ENCODE measurements around the gene WDR53. TPM values are rescaled to one million over a fixed set of nuclear protein-coding genes. Genes with fewer than 3 reads are reported as not detected.
"Not testable (repeated sequence)": the region's sequence is repeated elsewhere in the genome, so short reads cannot be mapped to it uniquely, and the experiment has no call there.

WDR53 gene
- total RNA-seq, 2 experiments from 2014 or later = 27.3 to 27.5 TPM

DNA sequence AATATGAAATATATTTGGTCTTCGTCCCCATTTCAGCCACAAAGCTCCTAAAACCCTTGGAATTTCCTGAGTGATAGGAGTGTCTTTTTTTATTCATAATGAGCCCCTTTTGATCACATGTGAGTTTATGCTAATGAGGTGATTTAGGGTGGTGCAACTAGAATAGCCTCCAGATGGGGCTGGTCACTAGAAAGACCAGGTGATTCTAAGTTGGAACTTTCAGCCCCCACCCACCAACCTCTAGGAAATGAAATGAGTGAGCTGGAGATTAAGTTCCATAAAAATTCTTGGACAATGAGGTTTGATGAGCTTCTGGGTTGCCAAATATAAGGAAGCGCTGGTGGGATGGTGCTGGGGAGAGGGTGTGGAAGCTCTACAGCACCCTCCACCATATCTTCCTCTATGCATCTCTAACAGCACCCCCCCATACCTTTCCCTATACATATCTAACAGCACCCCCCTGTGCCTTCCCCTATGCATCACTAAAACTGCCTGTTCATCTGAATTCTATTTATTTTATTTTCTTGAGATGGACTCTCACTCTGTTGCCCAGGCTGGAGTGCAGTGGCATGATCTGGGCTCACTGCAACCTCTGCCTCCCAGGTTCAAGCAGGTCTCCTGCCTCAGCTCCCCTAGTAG is 51.1 kb downstream of the WDR53 start:
- no peak for DNase-seq
- Mint-ChIP-seq H3K4me1 (no peaks in the 10 kb centered on the region), H3K9me3 (peaks cover 41% of the 10 kb centered on the region), H3K27me3 (no peaks in the 10 kb centered on the region), H3K4me3 (no peak overlapping the region), H3K27ac (no peak overlapping the region), H3K36me3 (peaks cover 14% of the 10 kb centered on the region)

DNA sequence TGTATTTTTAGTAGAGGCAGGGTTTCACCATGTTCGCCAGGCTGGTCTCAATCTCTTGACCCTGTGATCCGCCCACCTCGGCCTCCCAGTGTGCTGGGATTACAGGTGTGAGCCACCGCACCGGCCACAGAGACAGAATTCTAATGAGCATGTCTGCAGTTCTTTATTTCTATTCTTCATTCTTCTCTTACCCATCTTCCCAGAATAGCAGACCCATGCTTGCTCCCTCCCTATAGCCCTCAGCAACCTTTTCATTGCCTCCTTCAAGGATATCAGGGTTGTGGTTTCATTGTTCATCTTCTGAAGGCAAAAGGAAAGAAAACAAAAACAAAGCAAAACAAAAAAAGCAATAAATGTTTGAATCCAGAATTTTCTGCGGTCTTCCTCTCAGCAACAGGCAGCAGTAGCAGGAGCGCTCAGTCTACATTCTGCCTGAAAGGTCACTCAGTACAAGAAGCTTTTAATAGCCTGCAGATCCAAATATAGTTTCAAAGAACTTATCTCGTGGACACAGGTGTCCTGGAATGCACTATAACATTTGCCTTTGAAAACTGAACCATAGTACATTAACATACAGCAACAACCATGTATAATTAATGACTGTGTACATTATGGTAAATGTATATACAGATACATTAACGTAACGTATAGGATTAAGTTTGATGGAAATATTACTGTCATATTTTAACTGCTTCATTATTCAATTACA is 53.3 kb downstream of the WDR53 start, which contains the start of gene SMCO1:
SMCO1 (minus strand) TSS at position 434 of the 709 bp plus-strand sequence; CDS start at position 297, 137 bp downstream.
- Mint-ChIP-seq H3K4me1 (peaks cover 5% of the 10 kb centered on the region), H3K9me3 (peaks cover 25% of the 10 kb centered on the region), H3K27me3 (no peaks in the 10 kb centered on the region), H3K4me3 (no peak within 1 kb of the TSS), H3K27ac (no peak within 1 kb of the TSS), H3K36me3 (peaks cover 2% of the 10 kb centered on the region)
- no peak for DNase-seq

DNA sequence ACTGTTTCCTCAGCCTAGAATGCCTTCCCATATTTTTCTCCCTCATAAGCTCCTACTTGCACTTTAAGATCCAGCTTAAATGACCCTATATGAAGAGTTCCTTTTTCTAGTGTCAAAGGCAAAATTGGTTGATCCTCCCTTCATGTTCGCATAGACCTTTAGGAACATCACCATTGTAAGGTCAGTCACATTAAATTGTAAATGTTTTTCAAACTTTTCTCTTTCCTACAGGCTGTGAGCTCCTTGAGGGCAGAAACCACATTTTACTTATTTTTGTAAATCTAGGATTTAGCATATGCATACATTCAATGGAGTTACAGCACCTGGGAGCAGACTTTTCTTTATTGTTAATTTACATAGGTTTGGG is 54.0 kb downstream of the WDR53 start:
- peaks cover 19% of the 10 kb centered on the region for H3K9me3 Mint-ChIP-seq
- H3K4me3 Mint-ChIP-seq = no peak overlapping the region
- DNase-seq = no peak
- no peak overlapping the region for H3K27ac Mint-ChIP-seq
- peaks cover 5% of the 10 kb centered on the region for H3K4me1 Mint-ChIP-seq
- no peaks in the 10 kb centered on the region for H3K27me3 Mint-ChIP-seq
- H3K36me3 Mint-ChIP-seq = peaks cover 2% of the 10 kb centered on the region

DNA sequence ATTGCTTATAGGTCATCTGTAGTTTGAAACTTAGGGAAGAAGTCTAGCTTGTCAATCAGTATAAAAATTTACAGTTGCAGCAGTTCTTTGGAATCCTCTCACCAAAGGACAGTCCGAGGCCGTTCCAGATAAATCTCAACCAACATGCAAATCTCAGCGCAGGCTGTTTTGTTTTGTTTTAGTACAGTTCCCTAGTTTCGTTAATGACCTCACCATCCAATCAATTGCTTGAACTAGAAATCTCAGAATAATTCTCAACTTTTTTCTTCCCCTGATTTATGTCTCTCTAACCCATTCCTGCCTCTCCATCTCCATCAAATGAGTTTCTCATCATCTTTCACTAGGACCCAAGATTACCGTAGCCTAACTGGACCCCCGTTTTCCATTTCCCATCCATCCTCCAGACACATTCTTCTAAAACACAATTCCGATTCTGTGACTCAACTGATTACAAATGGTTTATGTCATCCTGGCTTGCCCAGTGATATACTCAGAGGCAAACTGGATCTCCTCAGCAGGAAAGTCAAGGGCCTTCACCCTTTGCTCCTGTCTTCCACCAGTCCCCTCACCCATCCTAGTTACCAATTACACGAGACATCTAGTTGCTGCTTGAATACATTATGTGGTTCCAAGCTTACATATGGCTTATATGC is 54.5 kb downstream of the WDR53 start:
- H3K9me3 Mint-ChIP-seq = peaks cover 14% of the 10 kb centered on the region
- peaks cover 5% of the 10 kb centered on the region for H3K4me1 Mint-ChIP-seq
- no peak for DNase-seq
- H3K4me3 Mint-ChIP-seq = no peak overlapping the region
- no peaks in the 10 kb centered on the region for H3K27me3 Mint-ChIP-seq
- H3K27ac Mint-ChIP-seq = no peak overlapping the region
- H3K36me3 Mint-ChIP-seq = peaks cover 2% of the 10 kb centered on the region

DNA sequence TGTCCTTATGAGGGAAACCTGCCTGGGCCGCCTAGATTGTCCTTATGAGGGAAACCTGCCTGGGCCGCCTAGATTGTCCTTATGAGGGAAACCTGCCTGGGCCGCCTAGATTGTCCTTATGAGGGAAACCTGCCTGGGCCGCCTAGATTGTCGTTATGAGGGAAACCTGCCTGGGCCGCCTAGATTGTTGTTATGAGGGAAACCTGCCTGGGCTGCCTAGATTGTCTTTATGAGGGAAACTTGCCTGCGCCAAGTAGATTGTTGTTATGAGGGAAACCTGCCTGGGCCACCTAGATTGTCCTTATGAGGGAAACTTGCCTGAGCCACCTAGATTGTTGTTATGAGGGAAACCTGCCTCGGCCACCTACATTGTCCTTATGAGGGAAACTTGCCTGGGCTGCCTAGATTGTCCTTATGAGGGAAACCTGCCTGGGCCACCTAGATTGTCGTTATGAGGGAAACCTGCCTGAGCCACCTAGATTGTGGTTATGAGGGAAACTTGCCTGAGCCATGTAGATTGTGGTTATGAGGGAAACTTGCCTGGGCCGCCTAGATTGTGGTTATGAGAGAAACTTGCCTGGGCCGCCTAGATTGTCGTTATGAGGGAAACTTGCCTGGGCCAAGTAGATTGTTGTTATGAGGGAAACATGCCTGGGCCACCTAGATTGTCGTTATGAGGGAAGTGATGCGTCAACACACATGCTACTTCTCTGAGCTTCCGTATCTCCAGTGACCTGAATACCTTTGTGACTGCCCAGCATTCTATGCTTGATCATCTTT is 56.5 kb downstream of the WDR53 start:
- H3K27ac Mint-ChIP-seq, H3K4me1 Mint-ChIP-seq, H3K4me3 Mint-ChIP-seq, H3K36me3 Mint-ChIP-seq, H3K27me3 Mint-ChIP-seq, H3K9me3 Mint-ChIP-seq, DNase-seq: not testable (repeated sequence)

DNA sequence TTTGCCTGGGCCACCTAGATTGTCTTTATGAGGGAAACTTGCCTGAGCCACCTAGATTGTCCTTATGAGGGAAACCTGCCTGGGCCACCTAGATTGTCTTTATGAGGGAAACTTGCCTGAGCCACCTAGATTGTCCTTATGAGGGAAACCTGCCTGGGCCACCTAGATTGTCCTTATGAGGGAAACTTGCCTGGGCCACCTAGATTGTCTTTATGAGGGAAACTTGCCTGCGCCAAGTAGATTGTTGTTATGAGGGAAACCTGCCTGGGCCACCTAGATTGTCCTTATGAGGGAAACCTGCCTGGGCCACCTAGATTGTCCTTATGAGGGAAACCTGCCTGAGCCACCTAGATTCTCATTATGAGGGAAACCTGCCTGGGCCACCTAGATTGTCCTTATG is 57.2 kb downstream of the WDR53 start:
- H3K9me3 Mint-ChIP-seq, H3K4me3 Mint-ChIP-seq, H3K4me1 Mint-ChIP-seq, H3K27me3 Mint-ChIP-seq, DNase-seq, H3K36me3 Mint-ChIP-seq, H3K27ac Mint-ChIP-seq: not testable (repeated sequence)

DNA sequence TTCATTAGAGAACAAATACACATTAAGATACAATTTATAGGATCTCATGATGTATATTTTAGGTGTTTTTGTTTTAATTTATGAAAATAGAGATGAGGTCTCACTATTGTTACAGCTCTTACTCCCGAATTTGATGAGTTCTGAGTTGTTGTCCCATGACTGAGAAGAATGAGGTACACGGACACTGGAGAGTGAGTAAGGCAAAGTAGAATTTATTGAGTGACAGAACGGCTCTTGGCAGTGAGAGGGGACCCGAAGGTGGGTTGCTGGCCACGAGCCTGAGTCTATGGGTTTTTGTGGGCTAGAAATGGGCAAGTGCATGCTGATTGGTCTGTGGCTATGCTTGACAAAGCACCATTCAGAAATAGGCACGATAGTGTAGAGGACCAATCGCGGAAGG is 61.7 kb downstream of the WDR53 start:
- DNase-seq = no peak
- no peak overlapping the region for H3K27ac Mint-ChIP-seq
- H3K27me3 Mint-ChIP-seq = no peaks in the 10 kb centered on the region
- H3K36me3 Mint-ChIP-seq = peaks cover 9% of the 10 kb centered on the region
- no peak overlapping the region for H3K4me3 Mint-ChIP-seq
- H3K9me3 Mint-ChIP-seq = peaks cover 6% of the 10 kb centered on the region
- peaks cover 3% of the 10 kb centered on the region for H3K4me1 Mint-ChIP-seq

DNA sequence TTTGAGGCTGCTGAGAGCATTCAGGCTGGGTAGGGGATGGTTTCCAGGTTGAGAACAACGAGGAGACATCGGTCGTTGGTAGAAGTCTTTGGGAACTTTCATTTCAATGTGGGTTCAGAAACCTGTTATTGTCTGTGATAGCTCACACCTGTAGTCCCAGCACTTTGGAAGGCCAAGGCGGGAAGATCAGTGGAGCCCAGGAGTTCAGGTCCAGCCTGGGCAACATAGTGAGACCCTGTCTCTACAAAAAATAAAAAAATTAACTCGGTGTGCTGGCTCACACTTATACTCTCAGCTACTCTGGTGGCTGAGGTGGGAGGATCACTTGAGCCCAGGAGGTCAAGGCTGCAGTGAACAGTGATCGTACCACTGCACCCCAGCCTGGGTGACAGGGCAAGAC is 63.8 kb downstream of the WDR53 start:
- Mint-ChIP-seq H3K36me3 (peaks cover 25% of the 10 kb centered on the region), H3K4me3 (no peak overlapping the region), H3K27ac (no peak overlapping the region), H3K27me3 (no peaks in the 10 kb centered on the region), H3K4me1 (peaks cover 18% of the 10 kb centered on the region), H3K9me3 (peaks cover 6% of the 10 kb centered on the region)
- no peak for DNase-seq

Other genes starting within 250 kb of the WDR53 start
- gene TM4SF19, start 230.2 kb downstream of the WDR53 start, total RNA-seq = not detected
- 10 to 100 TPM; 52.7 to 57.5 TPM for gene UBXN7, start 136.1 kb downstream of the WDR53 start, total RNA-seq
- gene RNF168, start 64.8 kb downstream of the WDR53 start, total RNA-seq = 10 to 100 TPM; 24.5 to 27.1 TPM
- gene SMCO1, start 53.2 kb downstream of the WDR53 start, total RNA-seq = not detected
- gene FBXO45, start 106 bp upstream of the WDR53 start, total RNA-seq = 10 to 100 TPM; 26.1 to 26.3 TPM
- 10 to 100 TPM; 21.2 to 22.0 TPM for gene NRROS, start 71.1 kb upstream of the WDR53 start, total RNA-seq
- gene CEP19, start 143.7 kb upstream of the WDR53 start, total RNA-seq = 1 to 10 TPM; 5.6 to 6.4 TPM
- gene PIGX, start 143.8 kb upstream of the WDR53 start, total RNA-seq = 10 to 100 TPM; 41.4 to 44.3 TPM
- gene PAK2, start 171.3 kb upstream of the WDR53 start, total RNA-seq = 10 to 100 TPM; 67.9 to 69.5 TPM

All from activated naive CD8-positive, alpha-beta T cell treated with anti-CD3 and anti-CD28 coated beads for 36 hours (primary cell).